ENCODE data around the gene MAP2K2.
A peak's percentile ranks its signal among the peaks of the same experiment; 100 is the strongest.

Gene MAP2K2

DNA sequence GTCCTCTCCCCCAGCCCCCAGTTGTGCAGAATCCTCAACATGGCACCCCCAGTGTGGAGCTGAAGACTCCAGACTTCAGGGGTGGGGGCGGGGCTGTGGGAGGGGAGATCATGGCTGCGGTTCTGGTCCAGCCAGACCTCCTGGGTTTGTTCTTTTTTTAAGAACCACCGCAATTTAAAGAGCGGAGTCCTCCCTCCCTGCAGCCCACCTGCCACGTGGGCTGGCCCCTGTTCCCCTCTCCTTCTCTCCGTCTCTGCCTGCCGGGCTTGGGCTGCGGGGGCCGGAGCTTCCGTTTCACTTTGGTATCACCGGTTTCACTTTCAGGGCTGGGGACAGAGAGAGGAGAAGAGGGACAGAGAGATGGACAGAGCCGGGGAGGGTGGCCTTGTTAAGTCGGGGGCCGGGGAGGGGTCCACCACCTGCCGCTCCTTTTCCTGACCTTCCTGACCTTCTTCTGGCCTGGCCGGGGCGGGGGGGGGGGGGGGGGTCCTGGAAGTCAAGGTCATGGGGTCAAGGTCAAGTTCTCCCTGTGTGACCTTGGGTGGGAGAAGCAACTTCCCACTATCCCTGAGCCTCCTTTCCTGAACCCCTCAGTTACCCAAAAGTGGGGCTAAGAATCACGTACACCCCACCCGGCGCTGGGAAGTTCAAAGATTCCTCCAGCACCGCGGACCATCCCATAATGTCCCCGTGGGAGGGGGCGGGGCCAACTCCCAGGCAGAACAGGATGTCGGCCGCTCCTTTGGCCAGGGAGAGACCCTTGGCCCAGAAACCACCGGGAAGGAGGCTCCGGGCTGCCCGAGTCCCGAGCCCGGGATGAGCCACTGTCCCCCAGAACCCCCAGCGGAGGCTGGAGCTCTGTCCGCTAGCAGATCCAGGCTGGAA is 45.9 kb downstream of the MAP2K2 start:
- DNase-seq (ENCODE audit: low read depth in 2 of 2): peak in 1 of 2 donors; percentile 50

DNA sequence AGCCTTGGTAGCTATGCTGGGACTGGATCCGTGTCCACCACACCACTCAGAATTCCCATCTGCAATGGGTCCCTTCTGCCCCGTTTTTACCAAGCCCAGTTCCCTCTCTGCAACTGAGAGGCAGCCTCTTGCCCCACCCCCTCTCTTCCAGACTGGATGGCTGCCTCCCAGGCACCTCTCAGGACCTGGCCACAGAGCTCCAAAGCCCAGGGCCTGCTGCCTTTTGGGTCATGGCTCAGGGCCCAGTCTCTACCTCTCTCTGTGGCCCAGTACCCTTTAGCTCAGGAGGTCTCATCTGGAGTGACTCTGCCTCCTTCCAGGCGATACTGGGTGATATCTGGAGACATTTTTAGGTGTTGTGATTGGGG is 46.9 kb downstream of the MAP2K2 start:
- DNase-seq (ENCODE audit: low read depth in 2 of 2): no peak

DNA sequence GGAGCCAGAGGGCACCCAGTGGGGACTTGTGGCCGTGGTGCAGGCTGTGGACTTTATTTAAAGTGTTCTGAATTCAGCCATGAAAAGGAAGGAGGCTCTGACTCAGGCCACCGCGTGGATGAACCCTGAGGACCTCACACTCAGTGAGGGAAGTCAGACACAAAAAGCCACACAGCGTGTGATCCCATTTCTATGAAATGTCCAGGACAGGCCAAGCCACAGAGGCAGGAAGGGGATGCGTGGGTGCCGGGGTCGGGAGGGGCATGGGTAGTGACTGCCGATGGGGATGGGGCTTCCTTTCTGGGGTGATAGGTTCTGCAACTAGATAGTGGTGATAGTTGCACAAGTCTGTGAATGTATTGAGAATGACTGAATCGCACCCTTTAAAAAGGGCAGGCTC is 48.5 kb downstream of the MAP2K2 start:
- DNase-seq (ENCODE audit: low read depth in 2 of 2): peak in 1 of 2 donors; percentile 23

DNA sequence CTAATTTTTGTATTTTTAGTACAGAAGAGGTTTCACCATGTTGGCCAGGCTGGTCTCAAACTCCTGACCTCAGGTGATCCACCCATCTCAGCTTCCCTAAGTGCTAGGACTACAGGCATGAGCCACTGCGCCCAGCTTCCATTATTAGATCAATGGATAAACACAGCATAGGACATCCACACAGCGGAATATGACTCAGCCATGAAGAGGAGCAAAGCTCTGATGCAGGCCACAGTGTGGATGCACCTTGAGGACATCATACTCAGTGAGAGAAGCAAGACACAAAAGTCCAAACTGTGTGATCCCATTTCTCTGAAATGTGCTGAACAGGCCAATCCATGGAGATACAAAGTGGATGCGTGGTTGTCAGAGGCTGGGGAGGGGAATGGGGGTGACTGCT is 52.3 kb downstream of the MAP2K2 start:
- DNase-seq (ENCODE audit: low read depth in 2 of 2): no peak

DNA sequence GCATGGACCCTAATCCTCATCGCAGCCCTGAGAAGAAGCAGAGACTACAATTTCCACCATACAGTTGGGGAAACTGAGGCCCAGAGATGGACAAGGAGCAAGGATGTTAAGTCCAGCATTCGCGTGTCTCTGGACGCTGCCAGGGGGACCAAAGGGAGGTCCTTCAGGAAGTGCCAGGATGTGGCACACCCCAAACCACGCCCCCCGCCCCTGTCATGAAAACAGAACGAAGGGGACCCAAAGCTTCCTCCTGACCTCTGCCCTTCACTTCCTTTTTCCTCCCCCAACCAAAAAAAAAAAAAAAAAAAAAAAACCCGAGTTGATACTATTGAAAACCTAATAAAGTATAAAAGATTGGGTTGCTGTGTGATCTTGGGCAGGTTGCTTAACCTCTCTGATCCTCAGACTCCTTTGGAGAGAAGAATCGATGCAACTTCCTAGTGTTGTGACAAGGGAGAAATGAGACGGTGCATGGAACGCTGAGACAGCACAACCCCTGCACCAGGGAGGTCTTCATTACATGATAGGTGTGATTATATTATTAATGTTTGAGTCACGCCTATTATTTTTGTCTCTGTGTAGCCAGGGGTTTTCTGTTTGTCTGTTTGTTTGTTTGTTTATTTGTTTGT is 54.5 kb downstream of the MAP2K2 start:
- DNase-seq (ENCODE audit: low read depth in 2 of 2): peak in 1 of 2 donors; percentile 49

DNA sequence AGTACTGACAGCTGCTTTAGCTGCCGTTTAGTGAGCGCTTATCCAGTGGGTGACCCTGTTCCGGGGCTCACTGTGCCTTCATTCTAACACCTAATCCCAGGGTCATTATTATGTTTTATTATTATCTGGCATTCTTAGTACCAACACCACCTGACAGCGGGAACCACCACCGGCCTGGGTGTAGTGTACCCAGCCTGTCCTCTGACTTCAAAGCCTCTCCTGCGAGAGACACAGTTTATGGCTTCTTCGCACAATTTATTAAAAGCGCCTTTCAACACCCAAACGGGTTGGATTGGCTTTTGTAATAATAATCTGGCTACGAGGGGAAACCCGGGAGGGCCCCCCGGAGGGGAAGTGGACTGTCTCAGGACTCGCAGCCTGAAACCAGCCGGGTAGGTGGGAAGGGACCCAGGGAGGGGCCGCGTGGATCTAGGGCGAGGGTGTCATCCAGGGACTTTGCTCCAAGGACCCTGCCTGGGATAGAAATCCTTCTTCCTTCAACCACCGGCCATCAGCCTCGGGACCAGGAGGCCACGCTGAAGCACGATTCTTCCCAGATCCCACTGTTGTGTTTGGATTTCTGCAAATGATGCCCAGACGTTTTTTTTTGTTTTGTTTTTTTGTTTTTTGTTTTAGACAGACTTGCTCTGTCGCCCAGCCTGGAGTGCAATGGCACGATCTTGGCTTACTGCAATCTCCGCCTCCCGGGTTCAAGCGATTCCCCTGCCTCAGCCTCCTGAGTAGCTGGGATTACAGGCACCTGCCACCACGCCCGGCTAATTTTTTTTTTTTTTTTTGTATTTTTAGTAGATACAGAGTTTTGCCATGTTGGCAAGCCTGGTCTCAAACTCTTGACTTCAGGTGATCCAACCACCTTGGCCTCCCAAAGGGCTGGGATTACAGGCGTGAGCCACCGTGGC is 55.6 kb downstream of the MAP2K2 start:
- no peak for DNase-seq (ENCODE audit: low read depth in 2 of 2)

DNA sequence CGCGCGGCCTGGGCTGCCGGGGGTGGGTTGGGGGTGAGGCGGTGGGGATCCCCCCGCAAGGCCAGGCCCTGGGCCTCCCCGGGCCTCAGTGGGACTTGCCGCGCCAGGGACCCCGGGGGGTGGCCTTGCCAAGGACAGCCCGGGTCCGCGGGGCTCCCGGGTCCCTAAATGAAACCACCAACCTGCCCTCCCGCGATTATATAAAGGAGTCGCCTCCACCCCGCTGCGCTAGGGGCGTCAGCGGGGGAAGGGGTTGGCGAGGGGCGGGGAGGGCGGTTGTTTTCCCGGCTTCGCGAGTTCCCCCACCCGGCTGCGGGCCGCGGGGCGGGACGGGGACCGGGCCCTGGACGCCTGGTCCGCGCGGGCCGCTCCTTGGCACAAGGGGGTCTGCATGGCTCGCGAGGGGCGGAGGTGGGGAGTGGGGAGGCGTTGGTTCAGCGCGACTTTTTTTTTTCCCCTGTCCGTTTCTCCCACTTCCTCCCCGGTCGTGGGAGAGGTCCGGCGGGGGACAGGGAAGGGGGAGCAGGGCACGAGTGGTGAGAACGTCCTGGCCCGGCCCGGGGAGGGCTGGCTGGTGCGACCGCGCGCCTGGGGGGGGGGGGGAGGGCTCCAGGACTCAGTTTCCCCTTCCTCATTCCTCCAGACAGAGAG is 56.4 kb downstream of the MAP2K2 start:
- DNase-seq (ENCODE audit: low read depth in 2 of 2): no peak

DNA sequence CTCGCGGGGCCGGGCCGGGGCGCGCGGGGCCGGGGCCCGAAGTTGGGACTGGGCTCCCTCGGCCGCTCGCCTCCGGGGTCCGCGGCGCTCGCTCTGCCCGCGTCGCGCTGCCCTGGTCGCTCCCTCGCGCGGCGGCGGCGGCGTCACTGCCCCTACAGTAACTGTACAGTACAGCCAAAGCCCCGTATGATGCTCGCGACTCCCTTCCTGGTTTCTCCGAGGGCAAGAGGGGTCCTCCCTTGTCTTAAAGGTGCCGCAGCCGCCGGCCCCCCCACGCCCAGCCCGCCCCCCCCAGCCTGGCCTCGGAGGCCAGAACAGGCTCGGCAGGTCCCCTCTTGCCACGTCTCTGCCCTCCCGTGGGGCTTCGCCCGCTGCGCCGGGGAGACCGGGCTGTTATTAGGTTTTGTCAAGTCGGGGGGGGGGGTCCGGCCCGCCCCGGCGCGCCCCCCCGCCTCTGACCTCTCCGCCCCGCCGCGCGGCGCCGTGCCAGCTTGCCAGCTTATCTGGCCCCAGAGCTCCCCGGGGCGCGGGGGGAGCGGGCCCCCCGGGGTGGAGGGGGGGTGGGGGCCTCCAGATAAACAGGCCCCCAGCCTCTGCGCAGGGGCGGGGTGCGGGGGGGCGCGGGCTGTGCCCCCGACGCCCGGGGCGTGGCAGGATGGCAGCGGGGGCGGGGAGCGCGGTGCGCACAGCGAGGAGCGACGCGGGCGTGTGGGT is 57.1 kb downstream of the MAP2K2 start, which contains the start of gene ZBTB7A:
Gene ZBTB7A (minus strand): TSS at position 218 of the 714 bp plus-strand sequence. CDS start 11,667 bp downstream, outside the sequence.
- peak in 1 of 2 donors; percentile 66 for DNase-seq (ENCODE audit: low read depth in 2 of 2)

DNA sequence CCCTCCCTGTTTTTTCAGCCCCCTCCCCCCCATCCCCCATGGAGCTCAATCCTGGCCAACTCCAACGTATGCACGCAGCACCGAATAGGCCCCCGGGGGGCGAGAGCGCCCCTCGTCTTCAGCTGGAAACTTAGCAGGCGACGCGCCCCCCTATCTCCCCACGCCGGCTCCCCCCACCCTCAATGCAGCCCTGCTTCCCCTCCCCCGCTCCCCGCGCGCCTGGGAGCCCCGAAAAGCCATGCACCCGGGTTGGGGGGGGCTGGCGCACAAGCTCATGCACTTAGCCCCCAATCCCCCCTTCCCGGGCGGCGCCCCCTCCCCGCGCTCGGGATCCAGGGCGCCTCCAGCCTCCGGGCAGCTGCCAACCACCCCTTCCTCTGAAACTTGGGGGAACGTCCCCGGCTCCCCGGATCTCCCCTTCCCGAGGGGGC is 57.7 kb downstream of the MAP2K2 start:
- peak in 1 of 2 donors; percentile 28 for DNase-seq (ENCODE audit: low read depth in 2 of 2)

DNA sequence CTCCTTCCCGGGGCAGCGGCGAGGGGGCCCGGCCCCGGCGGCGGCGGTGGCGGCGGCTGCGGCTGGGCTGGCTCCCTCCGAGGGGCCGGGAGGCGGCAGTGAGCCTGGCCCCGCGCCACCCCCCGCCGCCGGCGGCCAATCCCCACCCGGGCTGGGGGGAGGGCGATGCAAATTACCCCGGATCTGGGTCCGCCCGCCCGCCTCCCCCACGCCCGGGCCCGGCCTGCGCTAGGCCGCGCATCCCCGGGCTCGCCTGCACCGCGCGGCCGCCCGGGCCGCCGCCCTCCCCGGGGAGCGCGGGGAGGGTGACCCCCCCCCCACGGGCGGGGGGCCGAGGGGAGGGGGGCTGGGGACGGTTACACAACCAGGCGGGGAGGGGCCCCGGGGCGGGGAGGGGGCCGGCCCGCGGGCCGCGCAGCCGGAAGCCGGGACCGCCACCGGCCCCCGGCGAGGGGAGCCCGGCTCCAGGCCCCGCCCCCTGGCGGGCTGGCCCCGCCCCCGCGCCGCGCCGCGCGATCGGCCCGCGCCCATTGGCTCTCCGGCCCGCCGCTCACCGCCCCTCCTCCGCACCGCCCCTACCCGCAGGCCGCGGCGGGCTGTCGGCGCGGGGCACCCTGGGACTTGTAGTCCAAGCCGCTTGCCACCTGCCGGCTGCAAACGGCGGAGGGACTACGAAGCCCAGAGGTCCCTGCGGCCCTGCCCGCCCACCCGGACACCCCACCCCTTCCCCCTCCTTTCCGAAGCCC is 58.3 kb downstream of the MAP2K2 start:
- peak; percentile 95 to 96 for DNase-seq (ENCODE audit: low read depth in 2 of 2)

DNA sequence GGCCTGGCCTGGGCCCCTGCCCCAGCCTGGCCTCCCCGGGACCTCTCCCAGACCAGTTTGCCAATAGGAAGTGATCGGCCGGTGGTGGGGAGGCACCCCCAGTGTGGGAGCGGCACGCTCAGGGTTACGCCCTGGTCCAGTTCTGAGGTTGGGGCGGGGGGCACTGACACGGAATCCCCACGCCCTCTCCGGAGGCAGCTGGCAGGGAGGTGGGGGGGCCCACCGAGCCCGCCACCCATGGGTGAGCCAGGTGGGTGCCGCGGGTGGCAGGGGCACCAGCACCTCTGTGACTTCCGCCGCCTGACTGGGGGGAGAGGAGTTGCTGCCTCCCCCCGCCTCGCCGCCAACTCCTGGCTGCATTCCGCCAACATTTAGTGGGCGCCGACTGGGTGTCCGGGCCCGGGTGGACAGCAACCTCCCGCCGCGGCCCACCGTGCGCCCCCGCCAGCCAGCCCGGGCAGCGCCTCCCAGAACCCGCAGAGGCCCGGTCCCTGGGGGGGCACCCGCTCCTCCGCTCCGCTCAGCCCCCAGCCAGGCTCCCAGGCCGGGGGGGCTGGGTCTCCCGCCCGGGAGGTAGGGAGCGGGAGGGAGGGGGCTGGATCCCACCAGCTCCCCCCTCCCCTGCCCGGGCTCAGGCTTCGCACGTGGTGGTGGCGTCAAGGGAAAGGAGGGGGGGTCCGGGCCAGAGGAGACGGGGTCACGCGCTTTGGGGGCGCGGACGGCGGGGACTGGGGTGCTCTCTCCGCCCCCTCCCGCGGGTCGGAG is 59.2 kb downstream of the MAP2K2 start:
- DNase-seq (ENCODE audit: low read depth in 2 of 2): no peak

DNA sequence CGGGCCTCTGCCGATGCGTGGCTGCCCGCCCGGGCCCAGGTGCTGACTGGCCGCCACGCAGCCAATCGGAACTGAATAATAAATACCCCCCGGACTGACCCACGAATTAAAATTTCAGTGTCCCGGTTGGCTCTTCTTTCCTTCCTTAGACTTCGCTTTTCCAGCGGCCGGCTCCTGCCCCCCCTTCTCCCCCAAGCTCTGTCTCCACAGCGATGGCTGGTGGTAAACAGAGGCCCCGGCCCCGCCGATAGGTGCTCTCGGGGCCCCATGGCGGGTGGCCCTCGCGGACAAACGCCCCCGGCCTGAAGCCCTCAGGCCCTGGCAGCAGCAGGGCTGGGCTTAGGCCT is 59.8 kb downstream of the MAP2K2 start:
- no peak for DNase-seq (ENCODE audit: low read depth in 2 of 2)

DNA sequence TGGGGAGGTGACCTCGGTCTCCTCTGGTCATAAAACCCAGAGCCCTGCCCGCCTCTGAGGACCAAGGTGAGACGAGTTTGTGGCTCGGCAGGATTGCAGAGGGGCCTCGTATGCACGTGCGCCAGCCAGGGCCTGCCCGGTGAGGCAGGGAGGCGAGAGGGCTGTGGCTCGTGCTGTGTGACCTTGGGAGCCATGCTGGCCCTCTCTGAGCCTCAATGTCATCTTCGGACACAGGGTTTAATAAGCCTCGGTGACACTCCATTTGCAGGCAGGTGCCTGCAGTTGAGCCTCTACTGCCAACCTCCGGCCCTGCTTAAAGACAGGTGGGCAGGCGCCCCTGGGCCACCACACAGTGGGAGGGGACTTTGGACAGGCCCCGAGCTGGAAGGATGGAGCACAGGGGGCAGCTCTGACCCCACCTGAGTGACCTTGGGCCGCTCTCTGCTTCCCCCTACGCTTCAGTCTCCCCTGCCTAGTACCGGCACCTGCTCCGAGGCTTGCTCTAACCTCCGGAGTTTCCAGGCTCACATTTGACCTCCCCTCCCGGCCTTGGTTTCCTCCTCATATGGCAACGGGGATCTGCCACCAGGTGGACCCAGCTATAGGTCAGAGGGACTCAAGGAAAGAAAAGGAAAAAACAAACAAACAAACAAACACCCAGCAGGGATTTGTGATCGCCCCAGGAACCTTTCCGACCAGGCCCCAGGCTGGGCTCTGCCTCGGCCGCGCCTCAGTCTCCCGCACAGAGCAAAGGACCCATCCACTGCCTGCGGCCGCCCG is 60.4 kb downstream of the MAP2K2 start:
- DNase-seq (ENCODE audit: low read depth in 2 of 2): no peak

DNA sequence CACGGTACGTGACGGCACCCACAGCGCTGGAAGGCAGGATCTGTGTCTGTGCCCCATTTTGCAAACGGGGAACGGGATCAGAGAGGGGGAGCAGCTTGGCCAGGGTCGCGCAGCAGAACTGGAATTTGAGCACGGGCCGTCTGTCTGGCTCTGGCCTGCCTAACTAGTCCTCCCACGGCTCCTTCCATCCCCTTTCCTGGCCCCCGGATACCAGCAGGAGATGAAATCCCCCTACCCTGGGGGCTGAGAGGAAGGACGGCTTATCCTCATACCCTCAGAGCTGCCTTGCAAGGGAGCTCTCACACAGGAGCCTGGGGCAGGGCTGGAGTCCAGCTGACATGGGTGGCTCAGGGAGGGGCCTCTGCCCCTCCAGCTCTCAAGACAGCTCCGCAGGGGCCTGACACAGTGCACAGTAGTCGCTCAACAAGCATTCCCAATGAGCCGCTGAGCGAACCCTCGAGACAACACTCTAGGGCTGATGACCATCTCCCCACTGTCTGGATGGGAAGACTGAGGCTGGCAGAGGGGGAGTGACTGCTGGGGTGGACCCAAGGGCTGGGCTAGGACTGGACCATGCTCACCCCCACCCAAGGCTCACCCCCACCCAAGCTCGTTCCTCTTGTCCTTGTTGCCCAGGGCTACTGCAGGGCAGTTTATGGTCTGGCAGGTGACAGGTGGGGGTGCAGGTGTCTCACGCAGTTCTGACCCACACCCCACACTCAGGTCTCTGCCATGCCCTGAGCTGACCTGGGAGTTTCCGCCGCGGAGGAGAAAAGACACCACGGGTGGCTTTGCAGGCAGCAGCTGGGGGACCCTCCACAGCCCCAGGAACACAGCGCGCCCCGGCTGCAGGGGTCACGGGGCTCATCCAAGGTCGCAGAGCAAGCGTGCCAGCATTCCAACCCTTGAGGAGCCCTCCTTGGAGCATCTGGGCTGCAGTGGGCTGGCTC is 61.2 kb downstream of the MAP2K2 start:
- no peak for DNase-seq (ENCODE audit: low read depth in 2 of 2)

DNA sequence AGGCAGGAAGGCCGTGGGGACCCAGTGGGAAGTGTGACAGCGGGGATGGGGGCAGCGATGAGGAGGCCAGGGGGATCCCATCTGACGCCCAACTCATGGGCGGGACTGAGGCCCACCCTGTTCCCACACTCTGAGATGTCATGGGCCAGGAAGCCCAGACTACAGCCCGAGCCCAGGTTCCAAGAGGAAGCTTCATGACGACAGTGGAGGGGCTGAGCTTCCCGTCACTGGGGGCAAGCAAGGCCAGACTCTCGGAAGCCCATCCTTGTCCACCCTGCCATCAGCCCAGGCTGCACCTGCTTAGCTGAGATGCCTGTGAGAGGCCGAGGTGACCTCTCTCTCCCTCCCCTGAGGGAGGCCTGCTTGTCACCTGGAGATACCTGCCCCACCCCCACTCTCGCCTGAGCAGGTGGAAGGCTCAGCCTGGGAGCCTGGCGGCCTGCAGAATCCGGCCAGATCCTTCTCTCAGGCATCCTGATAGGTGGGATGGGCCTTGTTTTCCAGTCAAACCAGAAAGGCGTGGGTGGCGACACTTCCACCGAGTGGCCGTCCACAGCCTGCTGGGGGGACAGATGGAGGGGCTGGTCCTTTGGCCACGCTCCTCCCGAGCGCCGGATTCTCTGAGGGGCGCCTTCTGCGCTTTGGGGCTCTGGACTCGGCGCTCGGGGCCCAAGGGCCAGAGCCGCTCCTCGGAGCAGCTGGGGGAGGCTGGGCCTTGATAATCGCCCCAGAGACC is 62.1 kb downstream of the MAP2K2 start:
- no peak for DNase-seq (ENCODE audit: low read depth in 2 of 2)

DNA sequence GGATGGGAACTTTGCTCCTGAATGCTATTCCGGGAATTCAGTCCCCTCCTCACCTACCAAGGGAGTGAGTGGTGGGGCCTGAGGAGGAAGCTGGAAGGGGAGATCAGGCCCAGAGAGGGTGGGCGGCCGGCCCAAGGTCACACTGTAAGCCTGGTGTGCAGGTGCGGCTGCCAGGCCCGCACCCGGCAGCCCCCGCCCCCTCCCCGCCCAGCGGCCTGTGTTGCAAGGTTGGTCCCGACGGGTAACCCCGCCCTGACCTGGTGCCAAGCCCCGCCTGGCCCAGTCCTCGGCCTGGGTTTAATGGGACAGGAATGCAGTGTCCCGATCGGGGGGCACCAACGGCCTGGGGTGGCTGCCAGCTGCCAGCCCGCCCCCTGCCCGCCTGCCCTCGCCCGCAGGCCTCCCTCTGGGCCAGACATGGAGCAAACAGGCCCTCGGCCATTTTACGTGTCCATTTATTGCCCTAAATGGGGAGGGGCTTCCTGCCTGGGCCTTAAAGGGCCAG is 62.7 kb downstream of the MAP2K2 start:
- DNase-seq (ENCODE audit: low read depth in 2 of 2): peak in 1 of 2 donors; percentile 32

All from stimulated activated CD8-positive, alpha-beta memory T cell treated with anti-CD3 and anti-CD28 coated beads, Interleukin-2, amount 100 ng/mL, for 48 hours (primary cell).